ENCODE results near the gene EIF6.

EIF6 gene

DNA sequence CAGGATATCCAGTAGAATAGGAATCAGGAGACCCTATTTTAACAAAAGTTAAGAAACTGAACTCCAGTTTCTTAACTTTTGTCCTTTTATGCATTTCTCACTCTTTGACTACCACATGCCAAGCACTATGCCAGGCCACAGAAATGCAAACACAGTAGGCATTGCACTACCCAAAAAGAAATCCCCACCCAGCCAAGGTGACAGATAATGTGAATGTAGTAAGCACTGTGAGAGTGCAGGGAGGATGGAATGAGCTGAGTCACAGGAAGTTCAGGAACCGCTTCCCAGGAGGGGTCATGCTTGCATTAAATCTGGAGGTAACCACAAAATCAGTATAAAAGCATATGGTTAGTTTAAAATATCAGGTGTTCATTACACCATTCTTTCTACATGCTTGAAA, 27.7 kb upstream of the EIF6 start:
- no peak for DNase-seq (ENCODE audit: low spot score)

DNA sequence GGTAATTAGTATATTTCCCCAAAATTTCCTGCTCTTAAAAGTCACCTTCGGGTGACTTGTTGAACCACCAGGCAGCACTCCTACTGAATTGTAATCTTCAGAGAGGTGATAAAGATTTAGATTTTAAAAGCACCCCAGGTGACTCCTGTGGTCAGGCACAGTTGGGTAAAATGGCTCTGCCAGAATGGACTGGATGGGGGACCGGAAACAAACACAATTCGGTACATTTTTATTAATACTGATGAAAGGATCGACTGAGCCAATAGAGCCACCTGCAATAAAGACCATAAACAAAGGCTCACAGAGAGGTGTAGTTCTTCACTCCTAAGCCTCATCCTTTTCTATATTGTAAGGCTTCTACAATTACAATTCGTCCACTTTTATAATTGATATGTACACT, 27.2 kb upstream of the EIF6 start:
- no peak for DNase-seq (ENCODE audit: low spot score)

DNA sequence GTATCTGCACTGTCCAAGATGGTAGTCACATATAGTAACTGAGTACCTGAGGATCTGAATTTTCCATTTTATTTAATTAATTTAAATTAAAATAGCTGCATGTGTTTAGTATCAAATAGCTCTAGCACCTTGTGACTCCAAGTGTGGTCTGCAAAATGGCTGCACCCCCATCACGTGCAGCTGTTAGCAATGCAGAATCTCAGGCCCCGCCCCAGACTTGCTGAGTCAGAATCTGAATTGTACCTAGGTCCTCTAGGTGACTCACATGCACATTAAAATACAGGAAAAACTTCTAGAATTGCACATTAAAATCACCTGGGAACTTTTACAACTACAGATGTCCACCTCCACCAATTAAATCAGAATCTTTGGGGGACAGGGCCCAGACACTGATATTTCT, 26.8 kb upstream of the EIF6 start:
- DNase-seq (ENCODE audit: low spot score) = no peak

DNA sequence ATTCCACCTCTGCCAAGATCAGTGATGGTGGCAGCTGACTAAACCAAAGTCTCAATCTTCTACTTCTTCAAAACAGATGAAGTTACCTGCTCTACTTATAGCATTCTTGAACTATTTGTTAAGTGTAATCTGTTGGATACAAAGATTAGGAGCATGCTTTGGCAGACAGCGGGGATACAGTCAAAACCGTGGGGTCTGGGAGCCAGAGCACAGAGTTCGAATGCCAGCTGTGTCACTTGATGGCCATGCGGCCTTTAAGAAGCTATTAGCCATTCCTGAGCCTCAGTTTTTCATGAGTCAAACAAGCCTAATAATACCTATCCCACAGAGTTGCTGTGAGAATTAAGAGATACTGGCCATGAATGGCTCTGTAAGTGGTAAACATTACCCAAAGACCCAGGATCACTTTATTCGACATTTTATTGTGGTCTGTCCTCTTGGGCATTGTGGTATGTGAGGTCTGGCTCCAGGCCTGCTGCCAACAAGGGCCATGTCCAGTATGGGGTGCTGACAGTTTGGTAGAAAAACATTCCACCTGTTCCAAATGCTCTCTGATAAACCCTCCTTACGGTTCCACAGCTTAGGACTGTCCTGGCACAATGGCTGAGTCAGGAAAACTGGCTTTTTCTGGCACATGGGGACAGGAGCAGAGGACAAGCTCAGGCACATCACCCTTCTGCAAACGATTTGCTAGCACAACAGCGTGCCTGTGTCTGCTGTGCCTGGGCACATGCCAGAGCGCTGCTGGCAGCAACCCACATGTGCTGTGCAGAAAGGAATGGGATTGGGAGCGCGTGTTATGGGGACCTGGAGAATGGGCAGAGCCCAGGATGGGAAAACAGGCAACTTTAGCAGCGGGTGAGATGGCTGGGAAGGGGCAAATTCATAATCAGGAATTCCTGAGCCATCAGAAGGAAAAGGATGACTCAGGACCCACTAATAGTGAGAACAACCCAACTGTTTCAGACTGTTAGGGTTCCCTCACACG, 23.4 kb upstream of the EIF6 start:
- no peak for DNase-seq (ENCODE audit: low spot score)

DNA sequence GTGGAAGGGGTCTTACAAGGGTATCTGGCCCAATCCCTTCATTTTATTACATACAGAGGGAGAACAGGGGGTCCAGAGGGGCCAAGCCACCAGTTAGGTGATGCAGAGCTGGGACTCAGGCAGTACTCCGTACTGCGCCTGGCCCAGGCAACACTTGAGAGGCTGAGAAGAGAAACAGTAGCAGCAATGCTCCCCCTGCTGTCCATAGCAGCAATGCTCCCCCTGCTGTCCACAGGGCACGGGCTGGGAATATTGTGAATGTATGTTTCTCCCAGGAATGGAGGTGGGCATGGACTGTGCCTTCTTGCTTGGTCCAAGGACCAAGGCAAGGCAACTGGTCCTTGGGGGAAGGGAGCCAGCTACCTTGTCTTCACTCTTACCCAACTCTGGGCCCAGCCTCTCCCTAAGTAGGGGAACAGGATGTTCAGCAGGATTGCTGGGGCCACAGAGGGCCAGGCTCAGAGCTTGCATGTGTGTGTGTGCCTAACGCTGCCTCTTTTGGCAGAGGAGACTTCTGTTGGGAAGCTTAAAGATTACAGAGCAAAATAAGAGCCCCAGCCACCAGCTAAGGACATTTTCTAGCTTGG, 22.5 kb upstream of the EIF6 start:
- peak; percentile 58 for DNase-seq (ENCODE audit: low spot score)

DNA sequence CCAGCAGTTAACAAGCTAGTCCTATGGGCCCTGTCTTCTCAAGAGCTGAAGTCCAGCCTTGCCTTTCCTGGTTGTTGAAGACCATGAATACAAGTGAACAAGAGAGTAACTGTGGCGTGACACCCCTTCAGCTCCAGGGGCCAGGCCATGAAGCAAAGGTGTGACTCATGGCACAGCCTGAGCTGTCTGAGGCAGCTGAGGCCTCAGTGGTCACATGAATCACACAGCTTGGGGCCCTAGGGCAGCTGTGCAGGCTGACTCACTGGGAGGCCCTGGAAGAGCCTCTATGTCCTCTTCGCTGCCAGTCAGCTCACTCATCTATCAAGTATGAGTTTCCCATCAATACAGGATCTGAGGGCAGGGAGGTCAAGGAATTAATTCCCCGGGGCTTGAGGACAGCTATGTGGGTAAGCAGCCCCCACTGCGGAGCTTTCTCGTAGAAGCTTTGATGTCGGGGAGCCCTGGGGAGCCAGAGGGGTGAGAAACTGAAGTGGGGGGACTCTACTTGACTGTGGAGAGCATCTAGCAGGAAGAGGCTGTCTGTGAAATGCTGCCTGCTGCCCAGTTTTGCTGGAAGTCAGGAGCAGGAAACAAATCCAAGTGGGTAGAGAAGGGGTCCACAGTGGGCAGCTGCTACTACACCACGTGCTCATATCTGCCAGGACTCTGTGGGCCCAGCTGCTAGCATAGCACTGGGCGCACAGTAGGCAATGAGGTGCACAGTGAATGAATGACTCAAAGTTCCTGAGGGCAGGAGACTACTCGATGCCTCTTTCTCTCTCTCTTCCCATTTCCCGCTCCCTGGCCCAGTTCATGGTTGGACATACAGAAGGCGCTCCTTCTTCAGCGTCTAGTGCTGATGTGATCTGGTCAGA, 21.3 kb upstream of the EIF6 start:
- no peak for DNase-seq (ENCODE audit: low spot score)

DNA sequence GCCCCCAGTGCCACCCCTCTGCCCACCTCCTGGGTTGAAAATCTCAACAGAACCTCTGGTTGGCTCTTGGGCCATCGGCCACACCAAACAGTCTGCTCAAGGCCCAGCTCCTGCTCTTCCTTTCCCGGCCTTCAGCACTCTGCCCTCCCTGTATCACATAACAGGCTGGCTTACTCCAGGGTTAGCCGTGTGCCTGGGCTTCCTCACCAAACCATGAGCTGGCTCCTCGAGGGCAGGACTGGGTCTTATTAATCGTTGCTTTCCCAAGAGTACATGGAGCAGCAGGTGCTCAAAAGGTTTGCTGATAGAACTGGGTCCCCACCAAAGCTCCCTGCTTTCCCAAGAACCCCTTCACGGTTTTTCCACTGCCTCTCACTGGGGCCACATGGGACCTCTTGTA, 20.4 kb upstream of the EIF6 start:
- no peak for DNase-seq (ENCODE audit: low spot score)

DNA sequence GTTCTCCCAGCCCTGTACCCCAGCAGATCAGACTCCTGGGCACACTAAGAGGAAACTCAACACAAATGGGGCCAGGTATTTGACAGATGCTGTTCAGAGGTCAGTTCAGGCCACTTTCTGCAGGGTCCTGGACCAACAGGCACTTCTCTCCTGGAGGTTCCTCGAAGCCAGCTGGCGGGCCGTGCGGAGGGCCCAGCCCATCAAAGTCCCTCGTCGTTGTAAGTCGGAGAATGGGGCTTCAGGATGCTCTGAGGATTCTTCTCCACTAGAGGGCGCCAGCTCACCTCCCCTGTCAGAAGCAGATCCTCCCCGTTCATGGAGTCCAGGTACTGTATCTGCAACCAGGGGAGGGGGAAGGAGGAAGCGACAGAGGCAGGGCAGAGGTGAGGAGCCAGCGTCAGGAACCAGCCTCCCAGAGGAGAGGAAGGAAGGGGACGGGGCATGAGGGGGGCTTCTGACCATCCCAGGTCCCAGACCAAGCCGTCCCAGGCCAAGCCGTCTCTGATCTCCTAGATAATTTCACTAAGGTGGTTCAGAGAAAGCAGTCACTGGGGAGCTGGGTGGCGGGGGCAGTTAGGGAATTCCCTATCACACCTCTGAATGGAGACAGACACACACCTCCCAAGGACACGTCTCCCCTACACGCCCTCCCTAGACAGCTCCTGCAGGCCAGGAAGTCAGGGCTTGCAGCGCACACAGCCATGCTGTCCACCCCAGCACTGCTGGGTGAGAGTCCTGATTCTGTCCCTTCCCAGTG, 19.3 kb upstream of the EIF6 start:
- peak; percentile 91 for DNase-seq (ENCODE audit: low spot score)

DNA sequence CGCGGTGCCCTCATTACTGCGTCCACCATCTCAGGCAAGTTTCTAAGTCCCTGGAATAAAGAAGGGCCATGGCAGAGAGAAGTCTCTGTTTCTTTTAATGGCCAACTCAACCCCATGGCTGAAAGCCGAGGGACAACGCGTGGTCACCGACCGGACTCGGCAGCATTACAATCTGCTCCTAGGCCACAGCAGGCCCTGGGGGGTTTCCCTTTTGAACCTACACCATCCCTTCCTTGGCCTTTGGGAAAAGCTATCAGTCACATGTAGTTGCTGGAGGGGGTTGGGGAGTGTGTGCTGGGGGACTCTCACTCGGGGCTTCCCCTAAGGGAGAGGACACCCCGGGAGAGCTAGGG, 18.8 kb upstream of the EIF6 start:
- DNase-seq (ENCODE audit: low spot score) = no peak

DNA sequence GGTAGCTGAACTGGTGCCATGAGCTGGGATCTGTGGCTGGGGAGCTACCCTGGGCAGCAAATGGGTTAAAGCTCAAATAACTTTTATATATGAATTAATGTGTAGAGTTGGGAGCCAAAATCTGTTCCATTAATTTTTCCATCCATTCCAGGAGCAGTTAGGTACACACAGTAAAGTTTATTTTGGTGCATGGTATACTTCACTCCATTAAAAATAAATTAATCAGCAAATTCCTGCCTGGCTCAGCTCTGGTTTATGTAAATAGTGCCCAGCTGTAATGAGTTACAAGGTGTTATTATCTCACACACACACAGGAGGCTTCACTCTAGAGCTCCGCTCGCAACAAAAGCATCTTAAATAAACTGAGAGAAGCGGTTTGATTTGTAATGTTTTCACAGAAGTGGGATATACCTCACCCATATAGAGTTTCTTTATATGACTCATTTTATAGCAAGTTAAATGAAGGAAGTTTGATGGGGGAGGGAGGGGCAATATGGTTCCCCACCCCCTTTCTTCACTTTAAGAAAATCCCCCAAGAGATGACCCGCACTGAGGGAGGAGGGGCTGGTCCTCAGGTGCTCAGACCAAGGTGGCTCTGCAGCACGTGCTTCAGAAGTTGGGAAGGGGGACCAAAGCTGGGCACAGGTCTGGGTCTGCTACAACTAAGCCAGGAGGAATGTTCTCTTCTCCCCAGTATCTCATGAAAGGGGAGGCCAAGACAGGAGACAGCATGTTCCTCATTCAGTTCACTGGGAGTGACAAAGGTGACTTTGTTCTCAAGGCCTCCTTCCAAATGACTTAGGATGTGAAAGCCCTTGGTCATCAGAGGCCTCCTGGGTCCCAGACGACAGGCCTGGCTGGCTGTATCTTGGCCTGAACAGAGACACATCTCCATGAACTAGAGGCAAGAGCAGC, 18.1 kb upstream of the EIF6 start:
- DNase-seq (ENCODE audit: low spot score) = no peak

DNA sequence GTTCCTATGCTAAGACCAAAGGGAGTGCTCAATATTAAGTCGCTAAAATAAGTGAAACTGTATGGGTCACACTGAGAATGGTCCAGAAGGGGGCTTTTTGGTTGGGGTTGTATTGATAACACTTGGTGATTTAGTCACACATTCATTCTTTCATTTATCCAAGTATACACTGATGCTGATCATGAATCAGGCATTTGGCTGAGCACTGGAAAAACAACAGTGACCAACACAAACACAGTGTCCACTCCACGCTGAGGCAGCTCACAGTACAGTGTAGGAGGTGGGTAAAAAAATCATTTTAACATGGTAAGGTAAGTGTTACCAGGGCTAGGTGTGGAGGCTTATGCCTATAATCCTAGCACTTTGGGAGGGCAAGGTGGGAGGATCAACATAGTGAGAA, 16.9 kb upstream of the EIF6 start:
- no peak for DNase-seq (ENCODE audit: low spot score)

DNA sequence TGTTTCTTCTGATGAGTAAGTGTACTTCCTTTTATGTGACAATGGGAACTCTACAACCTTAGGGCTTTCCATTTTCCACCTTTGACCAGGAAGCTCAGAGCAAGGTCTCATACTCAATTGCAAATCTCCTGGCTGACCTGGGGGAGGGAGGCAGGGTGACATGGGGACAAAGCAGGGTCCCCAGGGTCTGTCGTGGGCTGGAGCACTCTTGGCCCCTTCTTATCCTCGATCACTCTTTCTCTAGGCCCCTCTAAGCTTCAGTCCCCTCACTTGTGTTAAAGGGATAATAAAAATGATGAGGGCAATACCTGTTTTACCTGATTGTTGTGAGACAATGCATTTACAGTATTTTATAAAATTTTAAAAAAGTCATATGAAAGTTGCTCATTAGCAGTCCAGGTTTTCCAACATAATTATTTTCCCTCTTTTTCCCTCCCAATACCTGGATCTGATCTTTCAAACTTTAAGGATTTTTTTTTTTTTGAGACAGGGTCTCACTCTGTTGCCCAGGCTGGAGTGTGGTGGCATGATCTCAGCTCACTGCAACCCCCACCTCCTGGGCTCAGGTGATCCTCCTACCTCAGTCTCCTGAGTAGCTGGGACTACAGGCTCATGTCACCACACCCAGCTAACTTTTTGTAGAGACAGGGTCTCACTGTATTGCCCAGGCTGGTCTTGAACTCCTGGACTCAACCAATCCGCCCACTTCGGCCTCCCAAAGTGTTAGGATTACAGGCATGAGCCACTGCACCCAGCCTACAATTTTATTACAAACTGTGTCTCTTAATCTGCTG, 16.1 kb upstream of the EIF6 start:
- DNase-seq (ENCODE audit: low spot score) = no peak

DNA sequence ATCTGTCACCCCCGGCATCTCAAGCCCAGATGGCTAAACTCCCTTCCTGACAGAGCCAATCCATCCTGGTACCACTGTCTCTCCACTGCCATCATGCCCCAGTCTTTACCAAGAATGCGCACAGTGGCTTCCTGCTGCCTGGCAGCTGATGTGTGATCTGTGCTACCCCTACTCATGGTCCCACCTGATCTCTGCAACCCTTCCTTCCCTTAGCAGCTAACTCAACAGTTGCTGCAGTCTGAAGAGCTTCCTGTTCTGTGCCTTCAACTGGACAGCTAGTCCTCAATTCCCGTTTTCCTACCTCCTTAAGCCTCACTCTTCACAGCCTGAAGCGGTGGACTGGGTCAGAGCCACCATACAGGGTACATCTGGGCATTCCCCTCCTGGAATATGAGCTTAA, 15.2 kb upstream of the EIF6 start:
- no peak for DNase-seq (ENCODE audit: low spot score)

DNA sequence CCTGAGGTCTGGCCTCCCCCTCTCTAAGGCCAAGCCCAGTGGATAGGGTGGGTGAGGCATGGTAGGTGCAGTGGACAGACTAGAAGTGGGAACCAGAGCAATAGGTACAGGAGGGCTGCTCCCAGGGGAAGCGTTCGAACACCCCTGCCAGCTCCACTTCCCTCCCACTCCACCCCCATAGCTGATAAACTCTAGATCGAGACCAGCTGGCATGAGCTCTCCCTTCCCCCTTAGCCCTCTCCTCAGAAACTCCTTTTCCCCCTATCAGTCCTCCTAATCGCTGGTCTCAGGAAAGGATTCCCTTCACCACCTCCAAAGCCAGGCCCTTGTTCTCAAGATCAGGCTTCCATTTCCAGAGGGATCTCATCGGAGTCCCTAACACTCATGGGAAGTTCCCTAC, 13.7 kb upstream of the EIF6 start:
- DNase-seq (ENCODE audit: low spot score) = no peak

DNA sequence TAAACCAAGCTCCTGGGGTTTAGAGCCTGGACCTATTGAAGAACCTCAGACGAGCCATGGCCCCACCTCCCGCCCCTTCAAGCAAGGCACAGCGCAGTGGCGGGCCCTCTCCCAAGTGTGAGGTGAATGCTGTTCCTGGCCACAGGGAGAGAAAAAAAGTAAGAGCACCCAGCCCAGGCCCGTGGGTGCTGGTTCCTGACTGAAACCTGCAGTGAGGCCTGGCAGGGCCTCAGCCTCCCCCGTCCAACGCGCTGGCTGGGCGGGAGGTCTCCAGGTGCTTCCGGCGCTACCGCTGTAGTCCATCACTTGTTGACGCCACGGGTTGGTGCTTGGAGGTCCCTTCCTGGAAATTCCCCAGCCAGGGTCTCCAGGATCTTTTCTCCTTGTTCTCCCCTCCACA, 13.2 kb upstream of the EIF6 start:
- no peak for DNase-seq (ENCODE audit: low spot score)

DNA sequence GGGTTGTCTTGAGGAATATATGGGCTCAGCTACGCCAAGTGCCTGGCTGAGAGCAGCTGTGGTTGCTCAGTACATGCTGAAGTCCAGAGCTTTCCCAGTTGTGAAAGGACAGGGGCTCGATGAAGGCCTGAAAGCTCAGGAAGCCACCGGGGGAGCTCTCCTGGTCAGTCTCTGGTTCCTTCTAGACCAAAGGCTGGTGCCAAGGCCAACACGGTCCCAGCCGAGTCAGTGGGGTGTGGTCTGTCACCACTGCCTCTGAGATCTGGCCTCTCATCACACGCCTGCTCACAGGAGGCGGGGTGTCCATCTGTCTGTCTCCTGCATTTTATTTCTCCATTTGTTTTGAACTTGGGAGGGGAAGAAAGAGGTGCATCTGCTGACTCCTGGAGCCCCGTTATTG, 12.6 kb upstream of the EIF6 start:
- no peak for DNase-seq (ENCODE audit: low spot score)

DNA sequence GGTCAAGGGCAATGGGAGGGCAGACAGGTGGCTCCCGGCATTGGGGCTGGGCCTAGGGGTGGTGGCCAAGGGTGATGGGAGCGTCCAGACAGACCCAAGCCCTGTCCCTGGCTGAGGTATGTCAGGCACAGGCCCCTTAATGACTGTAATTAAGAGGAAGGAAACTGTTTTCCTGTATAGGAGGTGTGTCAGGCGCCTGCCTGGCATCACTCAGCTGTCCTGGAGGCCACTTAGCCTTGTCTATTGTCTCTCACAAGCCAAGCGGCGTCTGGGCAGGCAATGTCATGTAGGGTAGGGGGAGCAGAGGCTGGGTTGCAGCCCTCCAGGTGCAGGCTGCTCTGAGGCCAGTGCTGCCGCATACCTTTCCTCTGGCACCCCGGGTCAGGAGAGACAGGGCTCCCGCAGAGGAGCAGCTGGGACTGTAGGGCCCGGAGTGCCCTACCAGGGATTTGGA, 11.6 kb upstream of the EIF6 start:
- no peak for DNase-seq (ENCODE audit: low spot score)

DNA sequence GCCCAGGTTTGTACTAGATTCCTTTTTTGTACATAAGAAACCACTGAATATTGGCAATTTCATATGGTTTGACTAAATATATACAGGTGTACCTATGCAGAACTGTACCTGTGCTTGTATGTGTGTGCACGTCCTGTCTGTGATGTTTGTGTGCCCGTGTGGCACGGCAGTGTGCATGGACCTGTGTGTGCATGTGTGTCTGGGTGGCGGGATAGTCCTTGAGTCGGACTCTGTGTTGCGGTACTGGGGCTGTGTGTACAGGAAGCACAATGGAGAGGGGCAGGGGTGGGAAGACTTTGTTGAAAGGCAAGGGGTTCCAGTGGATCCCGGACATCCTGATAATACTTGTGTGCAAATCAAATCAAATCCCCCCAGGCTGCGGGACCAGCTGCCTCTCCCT, 11.1 kb upstream of the EIF6 start:
- no peak for DNase-seq (ENCODE audit: low spot score)

DNA sequence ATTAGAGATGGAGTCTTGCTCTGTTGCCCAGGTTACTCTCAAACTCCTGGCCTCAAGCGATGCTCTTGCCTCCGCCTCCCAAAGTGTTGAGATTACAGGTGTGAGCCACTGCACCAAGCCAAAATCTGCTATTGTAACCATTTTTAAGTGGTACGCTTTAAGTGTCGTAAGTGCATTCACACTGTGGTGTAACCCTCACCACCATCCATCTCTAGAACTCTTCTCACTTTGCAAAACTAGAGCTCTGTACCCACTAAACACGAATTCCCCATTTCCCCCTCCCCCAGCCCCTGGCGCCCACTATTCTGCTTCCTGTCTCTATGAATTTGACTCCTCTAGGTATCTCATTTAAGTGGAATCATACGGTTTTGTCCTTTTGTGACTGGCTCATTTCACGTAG, 10.5 kb upstream of the EIF6 start:
- no peak for DNase-seq (ENCODE audit: low spot score)

DNA sequence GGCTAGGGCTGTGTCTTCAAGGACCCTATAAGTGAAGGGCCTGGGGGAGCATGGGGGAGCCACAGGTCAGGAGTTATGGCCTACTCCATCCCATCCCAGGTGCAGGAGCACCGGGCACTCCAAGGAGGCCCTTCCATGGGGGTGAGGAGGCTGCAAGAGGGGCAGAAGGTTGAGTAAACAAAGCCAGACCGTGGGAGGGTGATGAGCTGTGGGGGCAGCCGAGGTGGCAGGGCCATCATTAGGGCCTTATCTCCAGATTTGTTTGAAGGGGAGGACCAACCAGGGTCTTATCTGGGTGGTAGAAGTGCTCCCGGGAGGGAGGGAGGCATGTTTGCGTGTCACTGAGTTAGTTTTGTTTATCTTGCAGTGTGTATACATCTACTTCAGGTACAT, 9.7 kb upstream of the EIF6 start:
- no peak for DNase-seq (ENCODE audit: low spot score)

Measured in NAMALWA (cell line).